GM19035 (cell line): ENCODE data around the gene SDCCAG8.

Source experiments
- ATAC-seq: cut with Tn5 transposase; IDR thresholded peaks from one replicate; pipeline ENCODE4 v1.9.1; 2021; ENCODE audit not compliant: unreplicated experiment

SDCCAG8 gene

DNA sequence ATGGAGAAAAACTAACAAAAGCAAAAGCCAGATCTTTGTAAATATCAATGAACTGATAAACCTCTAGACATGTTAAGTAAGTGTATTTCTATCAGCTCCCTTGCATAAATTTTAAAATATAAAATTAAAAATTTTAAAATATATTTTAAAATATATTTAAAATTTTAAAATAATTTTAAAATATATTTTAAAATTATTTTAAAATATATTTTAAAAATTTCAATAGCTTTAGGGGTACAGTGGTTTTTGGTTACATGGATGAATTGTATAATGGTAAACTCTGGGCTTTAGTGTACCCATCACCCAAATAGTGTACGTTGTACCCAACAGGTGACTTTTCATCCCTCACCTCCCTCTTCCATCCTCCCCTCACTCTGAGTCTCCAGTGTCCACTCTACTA is 279.2 kb downstream of the SDCCAG8 start:
- no peak for ATAC-seq

DNA sequence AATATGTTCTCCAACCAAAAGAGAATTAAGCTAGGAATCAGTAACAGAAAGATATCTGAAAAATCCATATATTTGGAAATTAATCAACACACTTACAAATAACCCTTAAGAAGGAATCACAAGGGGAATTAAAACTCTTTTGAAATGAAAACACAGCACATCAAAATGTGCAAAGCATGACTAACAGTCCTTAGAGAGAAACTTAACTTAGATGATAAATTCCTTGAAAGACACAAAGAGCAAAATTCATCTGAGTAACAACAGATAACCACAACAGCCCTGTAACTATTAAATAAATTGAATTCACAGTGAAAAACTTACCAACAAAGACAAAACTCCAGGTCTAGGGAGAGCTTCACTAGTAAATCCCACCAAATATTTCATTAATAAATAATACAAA is 283.8 kb downstream of the SDCCAG8 start:
- ATAC-seq, result no peak

DNA sequence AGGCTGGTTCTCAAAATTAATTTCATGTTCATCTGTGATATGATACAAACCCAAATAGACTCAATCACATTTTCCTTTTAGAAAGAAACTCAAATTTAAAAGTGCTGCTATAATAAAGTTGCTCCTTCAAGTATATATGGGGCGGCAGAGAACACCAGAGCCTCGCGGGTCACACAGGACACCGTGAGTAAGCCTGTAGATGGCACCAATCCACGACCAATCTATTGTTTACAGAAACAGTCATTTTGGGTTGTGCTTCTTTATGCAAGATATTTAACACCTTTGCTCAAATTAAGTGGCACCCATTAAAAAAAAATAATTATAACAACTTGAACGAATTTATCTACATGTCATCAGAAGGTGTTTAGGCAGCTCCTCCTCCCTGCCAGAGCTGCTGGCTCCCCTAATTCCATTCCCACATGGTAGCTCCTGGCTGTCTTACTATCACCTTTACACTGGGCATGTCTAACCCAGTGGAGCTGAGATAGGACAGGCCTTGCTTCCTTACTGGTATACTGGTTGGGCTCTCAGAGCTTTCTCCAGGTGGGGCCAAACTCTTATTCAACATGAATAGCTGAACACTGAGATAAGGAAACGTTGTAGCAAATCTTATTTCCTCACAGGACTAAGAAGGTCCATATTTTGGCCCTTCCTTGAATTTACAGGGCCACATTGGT is 287.0 kb downstream of the SDCCAG8 start:
- no peak for ATAC-seq

DNA sequence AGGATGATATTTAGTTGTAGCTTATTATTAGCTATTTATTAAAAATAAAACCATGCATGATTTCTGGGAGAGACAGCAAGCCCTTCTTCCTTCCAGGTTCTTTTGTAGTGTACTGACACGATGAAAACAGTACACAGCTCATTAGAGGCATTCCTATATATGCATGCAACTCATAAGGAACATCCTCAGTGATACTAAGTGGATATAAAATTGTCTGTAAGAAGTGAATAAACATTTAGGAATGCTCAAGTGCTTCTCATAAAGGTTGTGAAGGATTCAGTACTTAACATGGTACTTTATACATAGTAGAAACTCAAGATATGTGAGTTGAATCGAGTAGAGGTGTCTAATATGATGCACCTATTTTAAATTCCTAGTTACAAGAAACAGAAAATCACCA is 287.7 kb downstream of the SDCCAG8 start:
- no peak for ATAC-seq

DNA sequence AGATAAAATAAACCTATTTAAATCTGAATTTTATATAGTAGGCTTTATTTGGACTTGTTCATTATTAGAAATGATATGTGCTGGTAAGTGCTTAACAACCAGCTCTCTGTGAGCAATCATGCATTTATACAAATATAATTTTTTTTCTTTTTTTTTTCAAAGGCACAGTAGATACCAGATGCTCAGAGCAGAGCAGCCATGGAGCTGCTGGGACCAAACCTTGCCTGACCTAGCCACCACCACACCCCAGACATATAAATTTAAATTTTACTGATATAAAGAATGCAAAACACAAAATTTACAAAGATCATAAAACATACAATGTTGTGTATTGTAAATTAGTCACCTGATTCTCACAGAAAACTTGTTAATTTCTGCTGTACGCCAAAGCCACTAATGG is 290.6 kb downstream of the SDCCAG8 start:
- no peak for ATAC-seq

DNA sequence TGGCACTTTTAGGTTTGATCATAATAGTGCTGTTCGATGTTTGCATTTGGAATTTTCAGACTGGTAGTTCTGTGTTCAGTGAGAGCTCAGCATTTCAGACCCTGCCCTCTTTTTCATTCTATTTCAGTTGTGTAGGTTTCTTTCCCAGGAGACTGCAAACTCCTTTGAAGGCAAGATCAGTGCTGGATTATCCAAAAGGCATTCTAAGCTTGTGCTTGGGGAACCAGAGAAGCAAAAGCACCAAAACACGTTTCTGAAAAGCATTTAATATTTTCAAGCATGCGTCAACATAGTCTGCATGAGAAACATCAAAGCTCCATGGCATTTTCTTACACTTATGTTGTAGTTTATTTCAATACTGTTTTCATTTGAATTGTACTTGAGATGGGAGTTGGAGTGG is 292.1 kb downstream of the SDCCAG8 start:
- no peak for ATAC-seq

DNA sequence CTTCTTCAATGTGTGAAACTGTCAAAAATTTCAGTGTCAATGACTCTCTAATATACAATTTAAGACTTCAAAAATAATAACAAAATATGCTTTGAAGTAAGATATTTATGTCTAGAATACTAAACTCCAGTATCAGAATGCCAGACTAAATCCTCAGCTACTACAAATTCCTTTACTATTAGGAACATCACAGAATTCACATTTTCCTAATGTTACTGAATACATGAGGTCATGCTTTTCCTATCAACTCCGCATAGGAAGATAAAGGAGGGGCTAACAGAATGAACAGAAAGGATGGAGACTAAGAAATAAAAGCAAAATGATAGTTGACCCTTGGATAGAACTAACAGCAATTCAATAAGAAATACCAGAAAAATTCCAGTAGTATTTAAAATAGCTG is 292.7 kb downstream of the SDCCAG8 start:
- no peak for ATAC-seq

DNA sequence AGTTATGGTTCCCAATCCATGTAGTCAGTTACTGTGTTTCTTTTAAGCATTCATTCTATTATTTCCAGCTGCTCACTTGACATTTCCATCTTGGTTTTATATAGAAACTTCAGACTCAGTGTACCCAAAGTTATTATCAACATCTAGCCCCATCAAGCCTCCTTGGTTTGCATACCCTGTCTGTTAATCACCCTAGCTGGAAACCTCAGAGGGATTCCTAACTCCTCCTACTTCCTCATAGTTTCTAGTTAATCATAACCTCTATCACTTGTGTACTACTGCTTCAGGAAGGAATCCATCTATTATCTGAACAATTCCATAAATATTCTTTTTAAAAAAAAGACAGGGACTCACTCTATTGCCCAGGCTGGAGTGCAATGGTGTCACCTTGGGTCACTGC is 293.3 kb downstream of the SDCCAG8 start:
- no peak for ATAC-seq
